Occipital lobe (tissue), 2 donors: ENCODE measurements around the gene TSC22D2. TPM values are rescaled to one million over a fixed set of nuclear protein-coding genes. Genes with fewer than 3 reads are reported as not detected.

Source experiments
- DNase-seq: peaks from one replicate; lab custom pipeline; 2025; lab: John Stamatoyannopoulos, UW
- total RNA-seq: library from RNA; depleted of rRNA; stranded (reverse); fragments of >200 nt; gene quantifications from one replicate; pipeline ENCODE4 v1.2.3, GENCODE V29; 2014

The TSC22D2 gene
- total RNA-seq: 22.0 TPM

DNA sequence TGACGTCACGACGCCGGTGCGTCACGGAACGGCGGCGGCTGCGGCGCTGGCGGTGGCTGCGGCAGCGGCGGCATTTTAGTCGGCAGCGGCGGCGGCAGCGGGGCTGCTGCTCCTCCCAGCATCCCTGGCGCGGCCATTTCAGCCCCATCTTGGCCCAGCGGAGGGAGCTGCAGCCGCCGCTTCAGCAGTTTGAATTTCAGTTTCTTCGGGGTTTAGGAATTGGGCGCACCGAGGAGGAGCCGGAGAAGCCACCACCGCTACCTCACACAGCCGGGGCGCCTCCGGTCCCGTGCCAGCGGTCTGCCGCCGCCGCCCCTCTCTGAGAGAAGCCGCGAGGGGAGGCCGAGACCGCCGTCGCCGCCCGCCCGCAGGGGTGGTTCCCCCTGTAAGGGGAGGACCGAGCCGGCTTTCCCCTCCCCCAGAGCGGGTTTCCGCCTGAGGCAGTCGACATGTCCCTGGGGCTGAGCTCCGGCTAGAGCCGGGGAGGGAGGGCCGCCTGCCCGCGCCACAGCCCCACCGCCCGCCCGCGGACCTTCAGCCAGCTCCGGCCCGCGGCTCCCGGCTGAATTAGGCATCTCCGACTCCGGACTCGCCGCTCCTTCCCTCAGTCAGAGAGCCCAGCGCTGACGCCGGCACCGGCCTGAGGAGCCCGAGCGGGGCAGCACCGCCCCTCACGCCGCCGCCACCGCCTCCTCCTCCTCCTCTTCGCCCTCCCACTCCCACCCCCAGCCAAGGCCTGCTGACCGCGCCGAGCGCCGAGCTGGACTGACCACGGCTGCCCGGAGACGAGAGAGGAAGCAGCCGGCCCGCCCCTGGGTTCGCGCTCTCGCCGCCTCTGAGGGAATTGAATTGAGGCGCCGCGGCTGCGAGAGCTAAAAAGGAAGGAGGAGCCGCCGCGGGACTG is at the start of gene TSC22D2:
Gene TSC22D2, plus strand, starts transcription at position 78 of the 904 bp plus-strand sequence. CDS start 1,053 bp downstream, outside the sequence.
- peak; percentile 90 for DNase-seq

DNA sequence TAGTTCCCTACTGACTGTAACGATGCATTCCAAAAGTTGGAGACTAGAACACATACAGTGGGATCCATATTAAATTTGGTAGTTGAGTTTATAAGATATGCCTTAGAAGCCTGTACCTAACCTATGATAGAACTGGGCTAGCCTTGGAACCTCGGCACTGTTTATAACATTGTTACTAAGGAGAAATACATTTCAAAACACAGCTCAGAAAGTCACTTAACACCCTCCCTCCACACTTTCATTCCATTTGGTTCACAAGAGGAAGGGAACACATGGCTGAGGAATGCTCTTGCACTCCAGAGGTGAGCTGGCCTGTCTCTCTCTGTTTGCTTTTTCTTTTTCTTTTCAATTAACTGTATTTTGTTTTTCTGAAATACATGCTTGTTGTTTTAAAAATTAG is 48.7 kb upstream of the TSC22D2 start:
- no peak for DNase-seq

DNA sequence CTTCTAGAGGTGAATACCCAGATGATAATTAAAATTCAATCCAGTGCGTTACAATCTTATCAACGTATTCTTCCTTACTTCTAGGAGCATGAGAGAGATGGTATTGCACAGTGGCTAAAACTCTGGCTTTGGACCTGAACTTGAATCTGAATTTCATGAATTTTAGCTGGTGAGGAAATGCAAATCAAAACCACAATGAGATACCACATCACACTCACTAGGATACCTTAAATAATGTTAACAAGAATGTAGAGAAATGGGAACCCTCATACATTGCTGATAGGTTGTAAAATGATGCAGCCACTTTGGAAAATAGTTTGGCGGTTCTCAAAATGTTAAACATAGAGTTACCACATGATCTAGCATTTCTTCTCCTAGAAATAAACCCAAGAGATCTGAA is 47.1 kb upstream of the TSC22D2 start:
- no peak for DNase-seq

DNA sequence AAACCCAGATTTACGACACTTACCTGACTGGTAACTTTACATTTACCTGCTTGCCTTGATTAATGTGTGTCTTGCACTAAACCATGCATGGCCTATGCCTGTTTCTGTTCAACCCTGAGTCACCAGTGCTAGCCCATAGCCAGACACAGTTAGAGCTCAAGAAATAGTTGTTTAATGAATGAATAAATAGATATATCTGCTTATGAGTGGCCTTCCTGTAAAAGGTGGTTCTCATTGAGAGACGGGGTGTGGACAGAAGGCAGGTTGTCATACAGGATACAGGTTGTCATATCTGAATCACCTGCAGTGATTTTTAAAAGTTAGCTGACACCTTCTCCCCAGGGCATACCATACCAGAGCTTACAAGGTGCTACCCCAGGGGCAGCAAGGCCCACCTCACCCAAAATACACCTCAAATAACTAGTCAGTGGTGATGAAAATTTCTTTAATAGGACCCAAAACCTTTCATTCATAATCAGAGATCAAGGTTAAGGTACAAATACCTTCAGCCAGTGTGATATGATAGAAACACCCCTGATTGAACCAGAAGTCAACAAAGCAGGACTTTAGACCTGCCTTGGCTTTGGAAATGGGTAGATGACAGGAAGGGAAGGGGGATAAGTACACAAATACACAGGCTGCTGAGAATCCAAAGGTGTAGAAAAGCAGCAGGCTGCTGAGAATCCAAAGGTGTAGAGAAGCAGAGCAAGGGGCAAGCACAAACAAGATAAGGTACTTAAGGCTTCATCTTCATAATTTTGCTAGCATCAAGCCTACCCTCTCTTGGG is 45.4 kb upstream of the TSC22D2 start:
- DNase-seq: no peak

DNA sequence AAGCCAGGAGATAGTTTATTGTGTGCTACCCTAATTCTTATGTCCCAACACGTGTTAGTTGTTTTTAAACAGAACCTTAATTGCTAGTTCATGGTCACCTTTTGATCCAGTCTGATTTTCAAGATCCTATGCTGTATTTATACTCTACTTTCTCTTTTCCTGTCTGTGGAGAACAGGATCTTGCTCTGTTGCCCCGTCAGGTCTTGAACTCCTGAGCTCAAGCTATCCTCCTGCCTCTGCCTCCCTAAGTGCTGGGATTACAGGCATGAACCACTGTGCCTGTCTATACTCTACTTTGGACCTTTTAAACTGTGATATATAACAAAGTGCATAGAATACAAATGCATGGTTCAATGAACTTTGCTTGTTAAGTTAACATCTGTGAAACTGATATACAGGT is 44.7 kb upstream of the TSC22D2 start:
- no peak for DNase-seq

DNA sequence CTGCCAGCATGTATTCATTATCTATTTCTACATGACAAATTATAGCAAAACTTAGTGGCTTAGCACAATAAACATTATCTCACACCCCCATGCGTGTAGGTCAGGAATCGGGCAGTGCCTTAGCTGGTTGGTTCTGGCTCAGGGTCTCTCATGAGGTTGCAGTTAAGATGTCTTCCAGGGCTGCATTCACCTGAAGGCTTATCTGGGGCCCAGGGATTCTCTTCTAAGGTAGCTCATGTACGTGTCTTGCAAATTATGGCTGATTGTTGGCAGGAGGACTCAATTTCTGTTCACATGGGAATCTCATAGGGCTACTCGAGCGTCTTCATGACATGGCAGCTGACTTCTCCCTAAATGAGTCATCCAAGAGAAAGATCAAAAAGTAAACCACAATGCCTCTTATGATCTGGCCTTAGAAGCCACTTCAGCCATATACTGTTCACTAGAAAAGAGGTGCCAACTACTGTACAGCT is 42.9 kb upstream of the TSC22D2 start:
- no peak for DNase-seq

DNA sequence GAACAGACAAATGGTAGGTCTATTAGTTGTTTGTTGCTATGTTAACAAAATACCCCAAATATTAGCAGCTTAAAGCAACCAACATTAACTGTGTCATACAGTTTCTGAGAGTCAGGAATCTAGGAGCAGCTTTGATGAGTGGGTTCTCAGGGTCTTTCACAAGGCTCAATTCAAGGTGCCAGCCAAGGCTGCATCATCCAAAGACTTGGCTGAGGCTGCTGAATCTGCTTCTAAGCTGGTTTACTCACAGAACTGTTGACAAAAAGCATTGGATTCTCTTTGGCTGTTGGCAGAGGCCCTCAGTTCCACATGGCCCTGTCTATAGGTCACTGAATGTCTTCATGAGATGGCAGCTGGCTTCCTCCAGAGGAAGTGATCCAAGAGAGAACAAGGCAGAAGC is 40.3 kb upstream of the TSC22D2 start:
- DNase-seq: no peak

DNA sequence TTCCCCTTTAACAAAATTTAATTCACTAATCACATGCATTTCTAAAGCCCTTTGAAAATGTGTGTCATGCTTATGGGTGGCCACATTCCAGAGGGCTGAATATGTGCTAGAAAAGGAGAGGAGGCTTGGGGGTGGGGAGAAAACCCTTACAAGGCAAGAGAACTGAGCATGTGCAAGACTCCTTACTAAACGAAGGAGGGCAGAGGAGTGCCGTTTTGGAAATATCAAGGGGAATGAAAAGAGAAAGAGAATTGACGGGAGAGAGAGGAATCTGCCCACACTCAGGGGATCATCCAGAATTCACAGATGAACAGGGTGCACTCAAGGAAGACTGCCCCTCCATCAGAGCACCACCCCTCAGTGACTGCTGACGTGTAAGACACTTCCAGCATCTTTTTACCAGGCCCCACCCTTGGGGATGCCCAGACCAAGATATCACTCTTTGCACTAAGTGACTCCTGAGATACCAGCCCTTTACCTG is 37.9 kb upstream of the TSC22D2 start:
- no peak for DNase-seq

DNA sequence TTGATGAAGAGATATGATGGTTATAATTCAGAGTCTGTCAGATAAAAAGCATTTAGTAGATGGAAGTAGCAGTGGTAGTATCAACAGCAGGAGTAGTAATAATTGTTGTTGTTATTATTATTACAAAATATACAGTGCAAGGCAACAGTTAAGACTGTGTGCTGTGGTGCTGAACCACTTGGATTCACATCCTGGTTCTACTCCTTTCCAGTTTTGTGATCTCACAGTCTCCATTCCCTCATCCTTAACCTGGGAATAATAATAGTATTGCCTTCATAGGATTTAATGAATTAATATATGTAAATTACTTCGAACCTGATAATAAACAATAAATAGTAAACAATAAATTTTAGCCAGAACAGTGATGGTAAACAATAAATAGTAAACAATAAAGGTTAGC is 37.1 kb upstream of the TSC22D2 start:
- DNase-seq: no peak

DNA sequence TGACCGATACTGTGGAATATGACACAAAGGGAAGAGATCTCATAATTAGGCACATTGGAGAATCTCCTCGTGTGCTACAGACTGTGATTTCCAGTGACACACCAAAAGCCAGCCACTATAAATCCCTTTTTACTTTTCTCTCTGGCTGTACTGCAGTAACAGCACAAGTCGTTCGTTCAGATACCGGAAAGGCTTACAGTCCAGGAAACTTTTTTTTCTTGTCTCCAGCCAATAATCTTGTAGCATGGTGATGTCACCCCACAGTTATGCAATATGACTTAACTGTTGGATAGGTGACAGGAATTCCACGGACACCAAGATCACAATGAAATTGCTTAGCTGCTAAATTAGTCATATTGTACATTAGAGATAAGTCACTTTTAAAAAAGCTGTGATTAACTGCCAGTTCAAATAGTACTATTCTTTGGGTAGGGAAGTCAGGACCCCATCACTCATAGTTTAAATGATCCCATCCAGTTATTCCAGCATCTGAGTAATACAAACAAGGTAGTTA is 36.3 kb upstream of the TSC22D2 start:
- no peak for DNase-seq

DNA sequence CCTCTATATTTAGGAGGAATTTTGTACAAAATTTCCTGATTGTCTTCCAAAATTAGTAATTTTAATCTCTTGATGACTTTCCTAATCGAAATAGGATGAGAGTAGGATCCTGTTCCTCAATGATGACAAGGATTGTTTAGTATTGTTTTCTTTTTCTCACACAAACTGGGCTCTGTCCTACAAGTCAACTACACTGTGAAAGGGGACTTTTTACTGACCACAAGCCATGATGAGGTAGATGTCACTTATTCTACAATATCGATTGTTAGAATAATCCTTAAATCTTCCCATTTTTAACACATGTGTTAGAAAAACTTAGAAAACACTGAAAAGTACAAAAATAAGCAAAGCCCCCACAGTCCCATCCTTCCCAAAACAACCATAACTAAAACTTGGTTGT is 35.8 kb upstream of the TSC22D2 start:
- no peak for DNase-seq

DNA sequence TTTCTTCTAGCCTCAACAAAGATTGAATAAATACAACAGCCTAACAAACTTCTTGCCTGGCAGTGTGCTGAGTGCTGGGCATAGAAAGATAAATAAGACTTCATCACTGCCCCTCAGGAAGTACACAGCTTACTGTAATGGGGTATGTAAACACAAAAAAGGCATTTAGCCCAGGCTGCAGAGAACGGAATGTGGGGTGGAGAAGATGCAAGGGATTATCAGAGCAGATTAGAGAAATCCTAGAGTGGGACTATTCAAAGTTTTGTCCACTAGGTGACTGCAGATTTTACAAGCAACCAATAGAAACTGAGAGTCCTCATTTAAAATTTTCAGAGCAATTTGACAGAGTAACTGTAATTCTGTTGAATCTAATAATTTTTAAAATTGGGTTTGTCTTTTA is 35.4 kb upstream of the TSC22D2 start:
- no peak for DNase-seq

DNA sequence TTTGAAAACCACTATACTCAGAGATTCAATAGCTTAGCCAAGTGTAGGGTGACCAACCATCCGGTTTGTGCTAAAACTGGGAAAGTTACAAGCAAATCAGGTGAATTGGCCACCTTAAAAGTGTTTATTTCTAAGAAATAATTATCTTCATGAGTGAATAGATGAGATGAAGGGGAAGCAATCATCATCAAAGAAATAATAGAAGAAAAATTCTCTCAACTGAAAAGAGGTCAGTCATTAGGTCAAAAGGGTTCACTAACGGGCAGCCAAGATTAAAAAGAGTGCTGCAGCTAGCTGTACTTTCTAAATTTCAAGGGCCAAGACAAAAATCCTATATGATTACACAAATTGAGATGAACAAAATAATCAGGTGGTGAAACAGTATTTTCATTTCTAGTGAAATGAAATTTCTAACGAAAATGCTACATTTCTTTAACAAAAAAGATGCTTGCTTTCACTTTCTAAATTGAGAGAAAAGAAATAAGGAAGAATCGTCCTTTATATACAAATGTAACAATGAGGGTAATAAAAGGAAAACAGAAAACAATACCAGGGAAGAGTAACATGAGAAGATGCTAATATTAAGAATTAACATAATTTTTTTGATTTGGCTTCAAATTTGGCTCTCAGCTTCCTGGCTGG is 34.7 kb upstream of the TSC22D2 start:
- no peak for DNase-seq

DNA sequence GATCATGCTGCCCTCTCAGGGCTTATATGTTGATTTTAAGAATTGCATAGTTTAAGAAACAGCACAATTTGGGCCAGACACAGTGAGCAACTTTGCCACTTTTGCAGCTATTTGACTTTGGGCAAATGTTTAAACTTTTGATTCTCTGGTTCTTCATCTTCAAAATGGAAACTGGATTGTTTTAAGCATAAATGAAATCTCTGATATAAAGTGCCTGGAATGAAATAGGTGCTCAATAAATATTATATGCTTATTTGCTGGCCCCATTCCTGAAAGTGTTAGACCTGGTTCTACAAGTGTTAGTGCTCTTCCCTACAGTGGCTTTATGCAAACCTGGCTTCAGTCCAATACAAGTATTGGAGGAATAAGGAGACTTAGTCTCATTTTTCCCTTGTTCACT is 33.1 kb upstream of the TSC22D2 start:
- no peak for DNase-seq

DNA sequence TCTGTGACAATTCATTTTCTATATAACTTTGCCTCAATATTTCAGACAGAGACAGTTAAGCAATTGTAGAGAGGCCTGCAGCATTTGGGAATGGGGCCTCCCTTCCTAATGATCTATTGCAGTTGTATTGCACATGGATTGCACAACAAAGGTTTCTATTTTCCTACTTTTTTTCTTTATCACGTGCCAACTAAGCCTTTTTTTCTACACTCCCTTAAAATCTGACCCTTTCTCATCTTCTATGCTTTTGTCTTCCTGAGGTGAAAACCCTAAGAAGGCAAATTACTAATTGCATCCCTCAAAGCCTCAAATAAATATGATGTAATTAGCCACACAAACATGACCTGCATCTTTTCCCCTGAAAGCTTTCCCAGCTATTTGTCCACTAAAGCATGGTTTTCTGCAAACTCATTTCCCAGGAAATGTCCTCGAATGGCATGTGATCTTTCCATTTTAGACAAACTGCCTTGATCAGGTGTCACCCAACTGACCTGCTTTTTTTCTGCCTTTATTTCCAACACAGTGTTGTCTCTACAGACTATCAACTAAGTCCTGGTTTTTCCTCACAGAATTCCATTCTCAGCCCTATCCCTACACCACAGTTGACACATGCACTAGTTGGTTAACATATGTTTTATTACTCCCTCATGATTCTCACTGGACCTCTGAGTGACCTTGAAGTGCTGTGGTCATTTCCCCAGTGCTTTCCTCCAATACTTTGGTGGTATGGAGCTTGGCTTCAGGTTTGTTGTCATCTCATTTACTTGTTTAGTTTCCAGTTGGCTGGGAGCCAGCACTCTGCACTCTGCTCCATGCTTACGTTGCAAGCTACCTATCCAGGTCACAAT is 31.9 kb upstream of the TSC22D2 start:
- DNase-seq: no peak

DNA sequence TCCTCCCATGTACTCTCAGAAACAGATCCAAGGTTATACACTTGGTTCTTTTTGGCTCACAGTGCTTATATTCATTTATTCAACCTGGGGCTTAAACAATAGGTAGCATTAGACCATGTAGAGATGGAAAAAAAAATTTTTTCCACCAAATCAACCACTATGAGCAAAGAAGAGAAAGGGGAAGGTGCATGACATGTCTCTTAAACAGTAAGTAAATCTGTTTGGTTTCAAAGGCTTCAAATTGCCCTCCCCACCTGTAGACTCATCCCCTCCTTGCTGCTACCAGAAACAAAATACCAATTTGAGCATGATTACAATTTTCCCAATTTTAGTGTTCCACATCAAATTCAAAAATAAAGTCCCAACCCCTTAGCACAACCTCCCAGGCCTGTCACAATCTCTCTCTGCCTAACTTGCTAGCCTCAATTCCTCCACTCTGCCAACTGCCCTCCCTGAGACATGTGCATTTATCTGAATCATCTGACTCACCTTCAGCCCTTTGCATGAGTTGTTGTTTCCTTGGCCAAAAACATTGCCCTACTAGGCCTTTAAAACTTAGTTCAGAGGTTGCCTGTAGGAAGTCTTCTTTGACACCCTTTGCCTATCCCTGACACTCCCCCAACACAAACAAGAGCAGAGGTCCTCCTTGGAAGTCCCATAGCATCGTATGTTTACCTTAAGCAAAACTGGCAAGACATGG is 30.3 kb upstream of the TSC22D2 start:
- DNase-seq: no peak

DNA sequence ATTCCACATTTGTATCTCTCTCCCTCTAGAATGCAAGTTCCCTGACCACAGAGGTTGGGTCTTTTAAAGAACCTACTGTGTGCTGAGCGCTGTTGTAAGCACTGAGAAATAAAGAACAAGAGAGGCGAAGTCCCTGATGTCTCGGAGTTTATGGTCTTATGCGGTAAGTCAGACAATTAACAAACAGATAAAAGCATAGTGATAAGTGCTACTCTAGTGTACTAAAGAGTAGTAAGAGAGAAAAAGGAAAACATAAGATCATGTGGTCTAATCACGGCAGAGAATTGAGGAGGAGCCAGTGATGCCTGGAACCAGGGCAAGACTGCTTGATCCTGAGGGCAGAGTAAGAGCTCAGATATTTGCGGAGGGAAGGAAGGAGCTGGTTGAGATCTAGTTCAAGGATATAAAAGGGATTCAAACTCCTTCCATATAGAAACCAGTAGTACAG is 29.8 kb upstream of the TSC22D2 start:
- DNase-seq: no peak

DNA sequence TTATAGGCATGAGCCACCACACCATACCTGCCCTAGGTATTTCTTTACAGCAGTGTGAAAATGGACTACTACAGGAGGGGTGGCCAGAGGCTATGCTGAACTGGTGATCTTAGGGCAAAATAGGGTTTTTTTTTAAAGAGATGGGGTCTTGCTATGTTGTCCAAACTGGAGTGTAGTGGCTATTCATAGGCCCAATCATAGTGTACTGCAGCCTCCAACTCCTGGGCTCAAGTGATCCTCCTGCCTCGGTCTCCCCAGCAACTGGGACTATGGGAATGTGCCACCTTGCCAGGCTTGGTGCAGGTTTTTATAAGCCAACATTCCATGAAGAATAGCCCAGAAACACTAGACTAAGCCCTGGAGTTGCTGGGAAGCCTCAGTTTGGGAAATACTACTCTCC is 28.6 kb upstream of the TSC22D2 start:
- DNase-seq: no peak

DNA sequence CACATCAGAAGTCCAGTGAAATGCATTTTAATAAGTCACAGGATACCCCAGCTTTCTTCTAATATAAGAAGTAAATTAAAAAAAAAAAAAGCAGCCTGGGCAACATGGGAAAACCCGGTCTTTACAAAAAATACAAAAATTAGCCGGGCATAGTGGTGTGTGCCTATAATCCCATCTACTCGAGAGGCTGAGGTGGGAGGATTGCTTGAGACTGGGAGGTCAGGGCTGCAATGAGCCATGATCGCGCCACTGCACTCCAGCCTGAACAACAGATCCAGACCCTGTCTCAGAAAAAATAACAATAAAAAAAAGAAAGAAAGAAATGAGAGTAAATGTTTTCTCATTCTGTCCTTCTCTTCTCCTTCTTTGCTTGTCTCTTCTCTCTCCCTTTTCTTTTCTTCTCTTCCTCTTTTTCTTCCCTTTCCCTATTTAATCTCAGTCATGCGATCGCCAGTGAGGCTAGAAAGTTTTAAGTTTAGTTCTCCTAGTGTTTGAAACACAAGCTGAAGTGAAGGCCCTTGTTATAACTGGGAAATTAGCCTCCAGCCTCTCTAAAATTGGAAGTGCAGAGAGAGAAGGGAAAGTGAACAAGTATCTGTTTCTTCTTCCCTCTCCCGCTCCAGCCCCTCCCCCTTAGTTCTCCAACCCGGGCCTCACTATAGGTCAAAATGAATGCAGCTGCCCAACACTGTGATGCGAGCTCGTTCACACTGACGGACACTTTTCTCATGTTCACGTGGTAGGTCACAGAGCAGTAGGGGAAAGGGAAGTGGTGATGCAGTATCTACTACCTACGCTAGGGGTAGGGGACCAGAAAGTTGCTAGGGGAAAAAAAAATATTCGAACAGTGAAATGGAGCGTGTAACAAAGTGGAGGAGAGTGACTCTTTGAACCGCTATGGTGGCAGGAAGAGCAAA is 23.5 kb upstream of the TSC22D2 start:
- DNase-seq: no peak
